Loucy (cell line): ENCODE results near the gene INSC.

Experiments
- H2AFZ ChIP-seq: fragments of 200-600 bp; sonication (generic); 2 replicates; pipeline ENCODE4 v1.6.0; 2016; ENCODE audit warnings: antibody characterized with exemption, mild to moderate bottlenecking, low read length, moderate library complexity
- H3F3A ChIP-seq: fragments of 200-600 bp; 2 replicates; pipeline ENCODE4 v1.6.0; 2016; ENCODE audit warnings: antibody characterized with exemption, low read depth, mild to moderate bottlenecking
- H3K27me3 ChIP-seq: fragments of 200-600 bp; sonication (generic); 2 replicates; pipeline ENCODE4 v1.6.1; 2014; ENCODE audit warnings: low read length, mild to moderate bottlenecking; ENCODE audit not compliant: insufficient read depth, poor library complexity, severe bottlenecking
- H3K36me3 ChIP-seq: fragments of 200-600 bp; sonication (generic); 2 replicates; pipeline ENCODE4 v1.6.1; 2016; ENCODE audit warnings: low read length; ENCODE audit not compliant: insufficient read depth
- H3K4me1 ChIP-seq: fragments of 200-600 bp; sonication (generic); 2 replicates; pipeline ENCODE4 v1.5.1; 2014; ENCODE audit warnings: low read length, mild to moderate bottlenecking; ENCODE audit not compliant: insufficient read depth, poor library complexity, severe bottlenecking
- H3K4me2 ChIP-seq: fragments of 200-600 bp; sonication (generic); 2 replicates; pipeline ENCODE4 v1.6.0; 2014; ENCODE audit warnings: antibody characterized with exemption, low read length, low read depth, mild to moderate bottlenecking; ENCODE audit not compliant: poor library complexity, severe bottlenecking
- H3K4me3 ChIP-seq: fragments of 200-600 bp; sonication (generic); 2 replicates; pipeline ENCODE4 v1.5.1; 2014; ENCODE audit warnings: low read length, mild to moderate bottlenecking, mixed read lengths; ENCODE audit not compliant: poor library complexity, severe bottlenecking
- H3K79me2 ChIP-seq: fragments of 200-600 bp; sonication (generic); 2 replicates; pipeline ENCODE4 v1.6.1; 2014; ENCODE audit warnings: low read length; ENCODE audit not compliant: insufficient read depth
- H3K9ac ChIP-seq: fragments of 200-600 bp; sonication (generic); 2 replicates; pipeline ENCODE4 v1.6.0; 2014; ENCODE audit warnings: mild to moderate bottlenecking, low read depth, low read length, moderate library complexity; ENCODE audit not compliant: poor library complexity, severe bottlenecking
- H3K9me2 ChIP-seq: fragments of 200-600 bp; sonication (generic); replicated peaks from 2 replicates; pipeline ENCODE4 v1.6.1; 2016; ENCODE audit warnings: low read depth, low read length, mixed read lengths
- H3K9me3 ChIP-seq: fragments of 200-600 bp; sonication (generic); 2 replicates; pipeline ENCODE4 v1.6.1; 2014; ENCODE audit warnings: mild to moderate bottlenecking, antibody characterized with exemption, low read length, low read depth; ENCODE audit not compliant: insufficient read depth
- H4K20me1 ChIP-seq: fragments of 200-600 bp; sonication (generic); 2 replicates; pipeline ENCODE4 v1.6.0; 2014; ENCODE audit warnings: antibody characterized with exemption, low read length, mild to moderate bottlenecking; ENCODE audit not compliant: insufficient read depth, poor library complexity, severe bottlenecking
- CTCF ChIP-seq: fragments of 200-600 bp; sonication (generic); conservative IDR thresholded peaks from 2 replicates; pipeline ENCODE4 v1.5.1; 2014; ENCODE audit warnings: mild to moderate bottlenecking, antibody characterized with exemption, low read length
- EZH2phosphoT487 ChIP-seq: fragments of 200-600 bp; IDR thresholded peaks from 2 replicates; pipeline ENCODE4 v1.6.1; 2018; ENCODE audit warnings: antibody characterized with exemption, mild to moderate bottlenecking, moderate library complexity, borderline replicate concordance

Gene INSC

GRCh38 chr11:15236559-15236958, 121.8 kb downstream of the INSC start:
- no peaks in the 10 kb centered on the region for H3K79me2 ChIP-seq
- no peaks in the 10 kb centered on the region for H4K20me1 ChIP-seq
- no peak overlapping the region for H3K9ac ChIP-seq
- H3K4me3 ChIP-seq: no peak overlapping the region
- H3K27me3 ChIP-seq: no peaks in the 10 kb centered on the region
- H3F3A ChIP-seq: no peaks in the 10 kb centered on the region
- no peaks in the 10 kb centered on the region for H3K9me3 ChIP-seq
- no peak overlapping the region for H3K4me2 ChIP-seq
- no peak overlapping the region for H2AFZ ChIP-seq
- no peaks in the 10 kb centered on the region for H3K36me3 ChIP-seq
- TF ChIP-seq EZH2phosphoT487: no peak
- no peak for TF ChIP-seq CTCF
- no peaks in the 10 kb centered on the region for H3K4me1 ChIP-seq
- H3K9me2 ChIP-seq: no peaks in the 10 kb centered on the region

GRCh38 chr11:15238856-15239255, 124.1 kb downstream of the INSC start:
- no peaks in the 10 kb centered on the region for H3K36me3 ChIP-seq
- H3K79me2 ChIP-seq: no peaks in the 10 kb centered on the region
- no peaks in the 10 kb centered on the region for H3K9me3 ChIP-seq
- TF ChIP-seq EZH2phosphoT487 (no peak), CTCF (no peak)
- no peak overlapping the region for H3K4me3 ChIP-seq
- H3K9ac ChIP-seq: no peak overlapping the region
- no peaks in the 10 kb centered on the region for H3F3A ChIP-seq
- no peaks in the 10 kb centered on the region for H3K4me1 ChIP-seq
- no peaks in the 10 kb centered on the region for H4K20me1 ChIP-seq
- H3K4me2 ChIP-seq: no peak overlapping the region
- H3K27me3 ChIP-seq: no peaks in the 10 kb centered on the region
- H3K9me2 ChIP-seq: no peaks in the 10 kb centered on the region
- H2AFZ ChIP-seq: no peak overlapping the region

- H3K9me2 ChIP-seq: no peaks in the 10 kb centered on the region
- no peaks in the 10 kb centered on the region for H4K20me1 ChIP-seq
- H3K4me1 ChIP-seq: no peaks in the 10 kb centered on the region
These were observed 134.0 kb downstream of the INSC start for GRCh38 chr11:15248749-15249148.

More at GRCh38 chr11:15248749-15249148, 134.0 kb downstream of the INSC start:
- Histone ChIP-seq H3K79me2 (no peaks in the 10 kb centered on the region), H3K9ac (no peak overlapping the region), H3K4me3 (no peak overlapping the region), H3K4me2 (no peak overlapping the region), H3K27me3 (no peaks in the 10 kb centered on the region), H3F3A (no peaks in the 10 kb centered on the region), H2AFZ (no peak overlapping the region), H3K36me3 (no peaks in the 10 kb centered on the region), H3K9me3 (no peaks in the 10 kb centered on the region)
- no peak for TF ChIP-seq CTCF
- TF ChIP-seq EZH2phosphoT487: no peak
